GM12892 (cell line): ENCODE results near the gene ANKRD10.

Experiments used
- DNase-seq: peaks from one replicate; pipeline ENCODE4 v3.0.0; 2011; ENCODE audit not compliant: insufficient read length
- FAIRE-seq: peaks from 2 replicates; lab custom pipeline; 2011; peaks lifted over from hg19 to GRCh38; lab: Jason Lieb, UNC
- POLR2A ChIP-seq: IDR thresholded peaks from 2 replicates; pipeline ENCODE4 v1.6.1; 2011; ENCODE audit warnings: low read depth, low read length, control low read depth
- POLR2AphosphoS5 ChIP-seq: IDR thresholded peaks from 2 replicates; pipeline ENCODE4 v1.6.1; 2011; ENCODE audit warnings: low read depth, low read length, control low read depth
- TAF1 ChIP-seq: IDR thresholded peaks from 2 replicates; pipeline ENCODE4 v1.6.1; 2011; ENCODE audit warnings: low read depth, mild to moderate bottlenecking, control low read depth, low read length, borderline replicate concordance

ANKRD10 gene

DNA sequence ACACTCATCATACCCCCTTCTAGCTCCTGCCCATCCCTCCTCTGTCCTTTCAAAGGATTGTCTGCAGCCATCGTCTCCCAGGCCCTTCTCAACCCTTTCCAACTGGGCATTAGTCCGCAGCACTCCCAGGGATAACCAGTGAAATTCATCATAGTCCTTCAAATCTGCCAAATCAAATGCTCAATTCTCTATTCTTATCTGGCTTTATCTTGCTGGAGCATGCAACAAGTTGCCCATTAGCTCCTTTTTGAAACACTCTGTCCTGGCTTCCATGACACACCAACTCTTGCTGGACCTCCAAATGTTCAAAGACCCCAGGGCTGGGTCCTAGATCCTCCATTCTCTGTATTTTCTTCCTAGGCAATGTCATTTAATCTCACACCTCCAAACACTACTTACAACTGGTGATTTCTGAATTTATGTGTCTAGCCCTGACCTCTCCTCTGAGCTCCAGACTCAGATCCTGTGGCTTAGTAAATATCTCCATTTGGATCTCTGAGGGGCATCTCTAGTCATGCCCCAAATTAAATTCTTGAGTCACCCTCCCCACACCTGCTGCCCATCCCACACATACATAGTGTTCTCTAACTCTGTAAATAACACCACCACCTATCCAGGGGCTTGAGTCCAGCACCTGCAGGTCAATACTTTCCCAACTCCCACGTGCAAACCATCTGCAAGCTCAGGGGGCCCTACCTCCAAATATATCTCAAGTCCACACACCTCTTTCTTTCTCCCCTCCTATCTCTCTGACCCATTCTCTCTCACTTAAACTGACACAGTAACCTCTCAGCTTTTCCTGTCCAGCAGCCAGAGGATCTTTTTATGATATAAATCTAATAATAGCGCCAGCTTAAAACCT, 9.1 kb upstream of the ANKRD10 start:
- DNase-seq (no peak), FAIRE-seq (no peak)
- TF ChIP-seq POLR2AphosphoS5 (no peak), TAF1 (no peak), POLR2A (no peak)

DNA sequence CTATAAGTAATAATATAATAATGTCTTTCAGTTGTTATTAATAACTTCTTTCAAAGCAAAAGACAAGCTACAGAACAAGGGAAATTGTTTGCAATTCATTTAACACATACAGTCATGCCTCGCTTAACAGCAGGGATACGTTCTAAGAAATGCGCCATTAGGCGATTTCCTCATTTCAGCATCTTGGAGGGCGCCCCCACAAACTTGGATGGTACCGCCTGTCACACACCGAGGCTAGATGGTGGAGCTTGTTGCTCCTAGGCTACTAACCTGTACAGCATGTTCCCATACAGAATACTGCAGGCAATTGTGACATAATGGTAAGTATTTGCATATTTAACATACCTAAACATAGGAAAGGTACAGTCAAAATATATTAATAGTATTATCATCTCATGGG, 8.2 kb upstream of the ANKRD10 start:
- no peak for FAIRE-seq
- DNase-seq, result no peak
- TF ChIP-seq POLR2AphosphoS5 (no peak), POLR2A (no peak), TAF1 (no peak)

DNA sequence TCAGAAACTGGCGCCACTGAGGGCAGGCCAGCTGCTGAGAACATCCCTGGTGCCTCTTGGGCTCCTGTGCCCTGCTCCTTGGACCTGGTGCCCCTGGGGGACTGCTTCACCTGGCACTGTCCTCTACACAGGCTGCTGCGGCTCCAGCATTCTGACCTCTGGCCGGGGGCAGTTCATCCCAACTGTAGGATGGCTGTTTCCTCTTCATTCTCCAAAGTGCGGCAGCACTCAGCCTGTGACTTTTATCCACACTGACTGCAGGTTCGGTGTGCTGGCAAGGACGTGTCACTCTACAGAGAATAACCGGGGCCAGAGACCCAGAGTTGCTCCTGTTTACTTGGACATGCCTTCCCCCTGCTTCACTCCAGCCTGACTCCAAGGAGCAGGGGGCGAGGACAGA, 7.6 kb upstream of the ANKRD10 start:
- FAIRE-seq (no peak), DNase-seq (no peak)
- TF ChIP-seq POLR2AphosphoS5 (no peak), POLR2A (no peak), TAF1 (no peak)

DNA sequence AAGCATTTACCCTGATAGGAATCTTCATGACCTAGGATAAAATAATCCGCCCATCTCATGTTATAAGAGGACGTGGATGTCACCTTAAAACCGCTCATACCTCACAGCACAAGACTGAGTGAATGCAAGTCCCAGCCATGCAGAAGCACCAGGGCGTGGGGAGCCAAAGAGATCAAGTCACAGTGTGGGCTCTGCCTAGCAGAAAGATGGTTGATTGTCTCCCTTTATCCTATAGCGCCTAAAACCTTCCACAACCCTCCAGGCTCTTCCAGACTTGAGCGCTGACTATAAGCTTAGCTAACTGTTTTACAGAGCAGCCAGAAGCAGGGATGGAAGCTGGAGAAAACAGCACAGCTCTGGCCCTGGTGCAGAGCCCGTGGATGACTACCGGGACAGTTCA, 6.8 kb upstream of the ANKRD10 start:
- FAIRE-seq (no peak), DNase-seq (no peak)
- TF ChIP-seq POLR2AphosphoS5 (no peak), POLR2A (no peak), TAF1 (no peak)

DNA sequence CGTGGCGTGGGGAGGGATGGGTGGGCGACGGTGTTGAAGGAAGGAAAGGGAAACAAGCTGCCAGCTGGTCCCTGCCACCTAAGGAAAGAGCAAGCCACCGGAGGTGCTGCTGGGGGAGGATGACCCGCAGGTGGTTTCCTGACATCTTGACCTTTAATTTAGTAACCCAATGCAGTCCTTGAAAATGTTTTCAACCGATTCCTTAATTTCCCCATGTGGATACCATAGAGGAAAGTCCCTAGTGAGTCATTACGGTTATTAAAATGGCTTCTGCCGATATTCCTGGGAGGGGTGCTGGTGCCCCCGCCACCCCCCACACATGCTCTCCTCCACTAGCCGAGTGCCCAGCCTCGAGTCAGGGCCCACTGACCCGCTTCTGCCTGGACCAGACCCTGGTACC, 6.3 kb upstream of the ANKRD10 start:
- TF ChIP-seq POLR2A (no peak), POLR2AphosphoS5 (no peak), TAF1 (no peak)
- peak; percentile 62 for FAIRE-seq
- DNase-seq, result no peak

DNA sequence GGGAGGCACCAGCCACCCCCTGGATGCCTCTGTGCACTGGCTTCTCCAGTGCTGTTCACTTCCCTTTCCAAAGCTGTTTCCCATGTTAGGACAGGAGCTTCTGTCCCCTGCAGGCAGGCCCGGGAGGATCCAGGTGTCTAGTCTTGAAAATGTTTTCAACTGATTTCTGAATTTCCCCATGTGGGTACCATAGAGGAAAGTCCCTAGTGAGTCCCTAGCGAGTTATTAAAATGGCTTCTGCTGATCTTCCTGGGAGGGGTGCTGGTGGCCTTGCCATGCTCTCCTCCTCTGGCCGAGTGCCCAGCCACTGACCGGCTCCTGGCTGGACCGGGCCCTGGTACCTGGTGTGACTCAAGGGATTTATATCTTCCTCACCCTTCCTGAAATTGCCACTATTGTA, 5.2 kb upstream of the ANKRD10 start:
- DNase-seq (no peak), FAIRE-seq (peak; percentile 30)
- no peak for TF ChIP-seq TAF1
- TF ChIP-seq POLR2AphosphoS5, result peak; percentile 24; the same call in 1 of the 2 replicates
- no peak; the same call in 1 of the 2 replicates for TF ChIP-seq POLR2A

DNA sequence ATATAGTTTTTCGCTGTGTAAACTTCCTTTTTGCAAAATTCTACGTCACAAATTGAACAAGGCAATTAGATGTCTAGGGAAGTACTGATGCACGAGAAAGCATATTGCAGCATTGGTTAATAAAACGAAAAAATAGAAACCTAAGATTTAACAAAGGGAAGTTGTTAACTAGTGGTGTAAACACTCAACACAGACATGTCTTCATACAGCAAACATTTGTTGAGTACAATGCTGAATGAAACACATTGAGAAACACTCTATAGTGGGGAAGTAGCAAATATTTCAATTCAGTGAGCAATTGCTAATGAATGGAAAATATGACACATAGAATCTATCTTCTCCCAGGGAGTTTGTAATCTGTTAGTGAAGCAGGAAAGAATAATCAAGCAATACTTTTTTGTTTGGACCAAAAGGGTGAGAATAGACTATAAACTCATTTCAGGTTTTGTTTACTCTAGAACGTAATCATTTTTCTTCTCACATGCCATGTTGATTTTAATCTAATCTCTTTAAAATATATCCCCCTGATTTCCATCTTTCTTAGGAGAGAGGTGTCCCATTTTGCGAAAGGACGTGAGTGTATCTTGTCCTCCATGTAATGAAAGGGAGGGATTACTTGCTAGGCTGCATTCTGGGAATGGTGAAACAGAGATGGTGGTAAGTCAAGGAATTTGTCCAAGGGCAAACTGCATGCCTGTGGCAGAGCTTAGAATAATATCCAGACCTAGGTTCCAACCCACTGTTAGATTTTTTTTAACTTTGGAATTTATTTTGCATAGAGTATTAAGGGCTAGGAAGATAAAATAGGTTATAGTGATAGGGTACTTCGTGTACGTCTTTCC, 1.7 kb upstream of the ANKRD10 start:
- FAIRE-seq, result peak; percentile 74
- no peak for DNase-seq
- no peak for TF ChIP-seq TAF1
- no peak for TF ChIP-seq POLR2AphosphoS5
- no peak for TF ChIP-seq POLR2A

DNA sequence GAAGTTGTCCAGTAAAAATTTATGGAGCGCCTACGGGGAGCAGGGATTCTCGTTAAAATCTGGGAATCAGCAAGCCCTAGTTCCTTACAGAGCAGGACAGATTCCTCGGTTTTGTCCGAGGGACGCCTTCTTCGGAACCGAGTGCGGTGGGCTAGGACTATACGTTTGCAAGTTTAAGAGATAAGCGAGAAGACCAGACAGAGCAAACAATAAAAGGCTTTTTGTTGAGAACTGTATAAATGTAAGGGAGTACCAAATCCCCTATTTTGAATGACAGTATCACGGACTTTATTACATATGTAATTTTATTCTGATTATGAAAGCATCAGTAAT, 971 bp upstream of the ANKRD10 start:
- FAIRE-seq, result peak; percentile 40
- no peak for DNase-seq
- TF ChIP-seq POLR2AphosphoS5, result no peak

DNA sequence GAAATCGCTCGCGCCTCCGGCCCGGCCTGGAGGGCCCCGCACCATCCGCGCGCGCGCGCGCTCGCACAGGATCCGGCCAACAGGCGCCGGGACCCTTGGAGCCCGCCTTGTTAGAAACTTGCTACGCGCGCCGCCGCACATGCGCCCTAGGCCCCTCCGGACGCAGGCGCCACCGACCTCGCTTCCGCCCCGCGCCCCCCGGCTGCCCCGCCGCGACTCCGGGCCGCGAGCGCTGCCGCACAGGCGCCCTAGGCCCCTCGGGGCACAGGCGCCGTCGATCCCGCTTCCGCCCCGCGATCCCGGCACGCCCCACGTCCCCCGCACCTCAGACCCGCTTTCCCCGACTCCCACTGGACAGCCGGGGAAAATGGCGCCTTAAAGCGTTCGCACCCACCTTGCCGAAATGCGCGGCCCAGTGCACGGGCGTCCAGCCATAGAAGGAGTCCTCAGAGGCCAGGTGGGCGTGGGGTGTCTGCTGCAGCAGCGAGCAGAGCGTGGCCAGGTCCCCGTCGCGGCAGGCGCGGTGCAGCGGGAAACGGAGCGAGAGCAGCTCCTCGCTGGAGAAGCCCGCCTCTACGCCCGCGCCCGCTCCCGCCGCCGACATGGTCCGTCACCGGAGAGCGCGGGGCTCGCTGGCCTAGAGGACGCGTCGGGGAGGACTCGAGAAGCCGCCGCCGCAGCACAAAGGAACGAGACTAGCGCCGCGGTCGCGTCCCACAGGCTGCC, 375 bp downstream of the ANKRD10 start:
- FAIRE-seq, result peak; percentile 86
- peak; percentile 63 for DNase-seq
- no peak; the same call in 1 of the 2 replicates for TF ChIP-seq POLR2A
- peak; percentile 25 for TF ChIP-seq TAF1

DNA sequence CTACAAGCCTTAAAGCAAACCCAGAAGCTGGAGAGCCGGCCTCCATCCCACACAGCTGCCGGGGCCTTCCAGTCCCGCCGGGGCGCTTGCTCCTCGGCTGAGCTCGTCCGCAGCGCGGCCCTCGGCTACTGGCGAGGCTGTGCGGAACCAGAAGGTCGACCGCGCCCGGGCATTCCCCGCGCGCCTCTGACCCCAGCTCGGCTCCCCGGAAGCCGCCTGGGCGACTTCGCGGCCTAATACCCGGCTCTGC, 863 bp downstream of the ANKRD10 start:
- DNase-seq (no peak), FAIRE-seq (no peak)

DNA sequence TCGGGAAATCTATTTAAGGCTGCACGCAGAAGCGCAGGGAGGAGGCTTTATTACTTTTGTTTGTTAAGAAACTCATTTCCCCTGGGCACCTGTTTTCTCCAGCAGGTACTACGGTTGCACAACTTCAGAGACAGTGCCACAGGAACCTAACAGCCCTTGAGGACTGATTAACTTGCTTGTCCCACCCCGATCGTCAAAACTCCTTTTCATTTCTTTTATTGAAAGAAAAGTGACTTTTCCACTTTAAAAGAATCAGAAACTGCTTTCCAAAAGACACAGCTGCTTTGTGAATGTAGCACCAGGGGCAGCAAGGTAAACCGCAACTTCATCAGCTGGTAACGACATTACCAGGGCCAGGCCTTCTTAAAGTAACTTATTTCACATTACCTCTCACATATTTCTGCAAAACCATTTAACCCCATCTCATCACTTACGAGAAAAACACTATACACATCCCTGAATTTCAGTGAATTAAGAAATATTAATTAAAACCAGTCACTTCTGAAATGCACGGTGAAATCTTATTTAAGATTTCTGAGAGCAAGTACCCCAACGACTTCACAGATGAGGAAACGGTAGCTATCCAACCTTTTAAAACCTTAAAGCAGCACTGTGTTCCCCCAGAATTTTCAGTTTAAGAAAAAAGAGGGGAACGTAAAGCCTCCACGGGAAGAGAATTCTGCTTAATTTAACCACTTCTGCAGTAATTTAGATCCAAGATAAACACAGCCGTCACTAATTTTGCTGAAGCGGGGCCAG, 1.4 kb downstream of the ANKRD10 start:
- FAIRE-seq (peak; percentile 67), DNase-seq (no peak)
- TF ChIP-seq TAF1 (no peak), POLR2AphosphoS5 (no peak), POLR2A (no peak)

More for the DNA sequence above, 863 bp downstream of the ANKRD10 start:
- TF ChIP-seq POLR2AphosphoS5 (no peak; the same call in 1 of the 2 replicates), POLR2A (peak; percentile 22; the same call in 1 of the 2 replicates)
